Measurements from ENCODE around the gene PLEKHJ1.

Gene PLEKHJ1

GRCh38 chr19:2189880-2190279 is 46.2 kb downstream of the PLEKHJ1 start:
- DNase-seq (ENCODE audit: insufficient read length, low spot score) (no peak), FAIRE-seq (no peak)
- no peak for TF ChIP-seq POLR2A (IDR thresholded peaks at IDR 0.05; ENCODE audit: low read depth, low read length)

- FAIRE-seq (no peak), DNase-seq (ENCODE audit: insufficient read length, low spot score) (no peak)
- no peak for TF ChIP-seq POLR2A (IDR thresholded peaks at IDR 0.05; ENCODE audit: low read depth, low read length)
Measured at GRCh38 chr19:2188708-2189385, 47.3 kb downstream of the PLEKHJ1 start.

- DNase-seq (ENCODE audit: insufficient read length, low spot score) (no peak), FAIRE-seq (no peak)
- TF ChIP-seq POLR2A (IDR thresholded peaks at IDR 0.05; ENCODE audit: low read depth, low read length): no peak
Measured at GRCh38 chr19:2187159-2187558, 49.0 kb downstream of the PLEKHJ1 start.

- no peak for FAIRE-seq
- no peak for DNase-seq (ENCODE audit: insufficient read length, low spot score)
- no peak for TF ChIP-seq POLR2A (IDR thresholded peaks at IDR 0.05; ENCODE audit: low read depth, low read length)
Measured at GRCh38 chr19:2186071-2186846, 49.9 kb downstream of the PLEKHJ1 start.

- DNase-seq (ENCODE audit: insufficient read length, low spot score): no peak
- TF ChIP-seq POLR2A (IDR thresholded peaks at IDR 0.05; ENCODE audit: low read depth, low read length): no peak
- FAIRE-seq: no peak
Measured at GRCh38 chr19:2185734-2186070, 50.4 kb downstream of the PLEKHJ1 start.

GRCh38 chr19:2184422-2184975 is 51.6 kb downstream of the PLEKHJ1 start:
- no peak for TF ChIP-seq POLR2A (IDR thresholded peaks at IDR 0.05; ENCODE audit: low read depth, low read length)
- DNase-seq (ENCODE audit: insufficient read length, low spot score): no peak
- FAIRE-seq: no peak

All from H54 (cell line).